Liver (tissue), 9 donors: ENCODE measurements around the gene KIAA1755. TPM values are rescaled to one million over a fixed set of nuclear protein-coding genes. Genes with fewer than 3 reads are reported as not detected.

ENCODE experiments used
- DNase-seq: peaks from one replicate; pipeline ENCODE4 v3.0.0-alpha.2; 2017; ENCODE audit warnings: low spot score
- H3K27ac ChIP-seq, 2 donors: one replicate each; pipeline ENCODE4 v1.7.0; 2013; ENCODE audit warnings: inconsistent platforms in 2 of 2, low read length in 2 of 2, control low read depth in 1 of 2, low read depth in 1 of 2, mild to moderate bottlenecking in 1 of 2
- H3K27me3 ChIP-seq, 4 donors: one replicate each; pipeline versions ENCODE4 v1.6.1 to v1.7.0; 2013; ENCODE audit warnings: low read length in 3 of 4, inconsistent platforms in 1 of 4, mild to moderate bottlenecking in 1 of 4, moderate library complexity in 1 of 4; ENCODE audit not compliant: control insufficient read depth in 4 of 4, insufficient read depth in 4 of 4
- H3K36me3 ChIP-seq, 4 donors: one replicate each; pipeline versions ENCODE4 v1.6.1 to v1.7.0; 2013; ENCODE audit warnings: low read length in 3 of 4, mild to moderate bottlenecking in 3 of 4, low read depth in 1 of 4, moderate library complexity in 1 of 4; ENCODE audit not compliant: control insufficient read depth in 4 of 4, insufficient read depth in 3 of 4
- H3K4me1 ChIP-seq, 4 donors: one replicate each; pipeline versions ENCODE4 v1.6.1 to v1.7.0; 2013; ENCODE audit warnings: low read length in 3 of 4, mild to moderate bottlenecking in 3 of 4, moderate library complexity in 1 of 4; ENCODE audit not compliant: control insufficient read depth in 4 of 4, insufficient read depth in 4 of 4
- H3K4me3 ChIP-seq, 3 donors: one replicate each; pipeline versions ENCODE4 v1.6.1 to v1.7.0; 2013; ENCODE audit warnings: low read length in 3 of 3, control low read depth in 1 of 3, low read depth in 1 of 3, mild to moderate bottlenecking in 1 of 3
- H3K9ac ChIP-seq, 2 donors: one replicate each; pipeline ENCODE4 v1.7.0; 2013; ENCODE audit warnings: low read length in 2 of 2, mild to moderate bottlenecking in 2 of 2, moderate library complexity in 2 of 2, control low read depth in 1 of 2, low read depth in 1 of 2
- H3K9me3 ChIP-seq, 4 donors: one replicate each; pipeline versions ENCODE4 v1.6.1 to v1.7.0; 2013; ENCODE audit warnings: low read length in 3 of 4; ENCODE audit not compliant: control insufficient read depth in 4 of 4
- EGR1 ChIP-seq, 2 donors: IDR thresholded peaks; 2 replicates each; pipeline ENCODE4 v1.6.1; 2016 to 2018; ENCODE audit warnings: antibody characterized with exemption in 2 of 2, low read depth in 2 of 2
- FOXA1 ChIP-seq: IDR thresholded peaks from 2 replicates; pipeline ENCODE4 v1.6.1; 2016; ENCODE audit warnings: antibody characterized with exemption
- FOXA2 ChIP-seq: IDR thresholded peaks from 2 replicates; pipeline ENCODE4 v1.6.1; 2016; ENCODE audit warnings: antibody characterized with exemption
- GABPA ChIP-seq, 2 donors: IDR thresholded peaks in 1 of 2; conservative IDR thresholded peaks in 1 of 2; 2 replicates each; pipeline ENCODE4 v1.6.1; 2016; ENCODE audit warnings: antibody characterized with exemption in 2 of 2, mild to moderate bottlenecking in 1 of 2, moderate library complexity in 1 of 2
- HNF4A ChIP-seq, 2 donors: conservative IDR thresholded peaks; 2 replicates each; pipeline ENCODE4 v1.6.1; 2016; ENCODE audit warnings: antibody characterized with exemption in 2 of 2, mild to moderate bottlenecking in 2 of 2
- HNF4G ChIP-seq: IDR thresholded peaks from 2 replicates; pipeline ENCODE4 v1.6.1; 2016; ENCODE audit warnings: antibody characterized with exemption
- JUND ChIP-seq, 2 donors: IDR thresholded peaks; 2 replicates each; pipeline ENCODE4 v1.6.1; 2016; ENCODE audit warnings: antibody characterized with exemption in 2 of 2
- NR2F2 ChIP-seq: IDR thresholded peaks from 2 replicates; pipeline ENCODE4 v1.6.1; 2016; ENCODE audit warnings: antibody characterized with exemption
- RAD21 ChIP-seq, 2 donors: IDR thresholded peaks; 2 replicates each; pipeline ENCODE4 v1.6.1; 2016; ENCODE audit warnings: antibody characterized with exemption in 2 of 2, mild to moderate bottlenecking in 2 of 2
- RXRA ChIP-seq, 2 donors: IDR thresholded peaks; 2 replicates each; pipeline ENCODE4 v1.6.1; 2017 to 2018; ENCODE audit warnings: antibody characterized with exemption in 2 of 2, mild to moderate bottlenecking in 1 of 2
- SP1 ChIP-seq: IDR thresholded peaks from 2 replicates; pipeline ENCODE4 v1.6.1; 2018; ENCODE audit warnings: antibody characterized with exemption, mild to moderate bottlenecking
- TAF1 ChIP-seq: conservative IDR thresholded peaks from 2 replicates; pipeline ENCODE4 v1.6.1; 2016; ENCODE audit warnings: antibody characterized with exemption, mild to moderate bottlenecking
- YY1 ChIP-seq: IDR thresholded peaks from 2 replicates; pipeline ENCODE4 v1.6.1; 2016; ENCODE audit warnings: antibody characterized with exemption, mild to moderate bottlenecking
- WGBS: extraction: QIAGEN DNeasy Blood & Tissue Kit; methylation state at CpG from one replicate; pipeline ENCODE4 v1.1.7; 2013; 5-methylcytosine and 5-hydroxymethylcytosine counted together
- polyA plus RNA-seq, 2 donors: library from polyadenylated mRNA; stranded (reverse) in 1 of 2; unstranded in 1 of 2; fragments of 200-250 nt in 1 of 2; fragments of >200 nt in 1 of 2; fragmentation: Nextera tagmentation in 1 of 2; extraction: Ambion mirVana in 1 of 2; gene quantifications; one replicate each; pipeline versions ENCODE4 v1.2.1 to v1.2.3, GENCODE V29; 2013 to 2015
- total RNA-seq, 2 donors: library from RNA; depleted of rRNA; stranded (reverse); fragments of >200 nt; gene quantifications; one replicate each; pipeline ENCODE4 v1.2.3, GENCODE V29; 2014
- TF ChIP-seq, protein P1 (sequence below): IDR thresholded peaks from 2 replicates; pipeline ENCODE4 v1.6.1; 2016; ENCODE audit warnings: antibody characterized with exemption
- TF ChIP-seq, protein P2 (sequence below): fragments of 150-350 bp; IDR thresholded peaks from 2 replicates; pipeline ENCODE4 v1.5.1; 2017; ENCODE audit warnings: improper control_type of control experiment, low read depth, low read length; ENCODE audit not compliant: missing input control
- TF ChIP-seq, protein P3 (sequence below): IDR thresholded peaks from 2 replicates; pipeline ENCODE4 v1.6.1; 2016; ENCODE audit warnings: antibody characterized with exemption
- TF ChIP-seq, protein P4 (sequence below): IDR thresholded peaks from 2 replicates; pipeline ENCODE4 v1.6.1; 2016; ENCODE audit warnings: antibody characterized with exemption
- donor health status: healthy.
- donor health status: healthy.
- donor health status: healthy.
- donor health status: healthy.
- donor health status: healthy.

Gene KIAA1755
- total and polyA plus RNA-seq, 4 donors, result 0.09 to 1.4 (median 0.81) TPM

DNA sequence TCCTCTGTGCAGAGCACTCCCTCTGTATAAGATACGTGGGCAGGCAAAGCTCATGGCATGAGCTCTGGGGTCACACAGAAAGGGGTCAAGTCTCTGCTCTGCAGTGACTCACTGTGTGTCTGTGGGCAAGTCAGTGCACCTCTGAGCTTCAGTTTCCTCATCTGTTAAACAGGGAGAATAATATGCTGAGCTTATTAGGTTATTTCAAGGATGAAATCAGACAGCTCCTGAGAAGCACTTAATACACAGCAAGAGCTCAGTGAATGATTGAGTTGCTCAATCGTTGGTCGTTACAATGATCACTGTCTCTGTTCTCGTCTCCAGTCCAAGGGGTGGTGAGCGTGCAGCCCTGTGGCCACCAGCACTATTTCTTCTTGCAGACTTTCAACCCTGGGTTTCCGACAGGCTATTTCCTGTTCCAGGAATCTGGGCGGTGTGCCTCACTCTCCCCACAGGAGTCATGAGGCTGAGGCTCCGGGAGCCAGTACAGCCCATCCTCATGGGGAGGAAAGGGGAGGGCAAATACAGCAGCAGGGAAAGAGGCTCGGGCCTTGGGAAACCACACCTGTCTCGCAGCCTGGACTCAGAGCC lies 28.9 kb downstream of the KIAA1755 start (continued):
- TF ChIP-seq FOXA2, result no peak
- no peak for TF ChIP-seq SP1
- no peak for TF ChIP-seq EGR1 (IDR thresholded peaks at IDR 0.05; ENCODE audit: low read depth in 2 of 2)
- TF ChIP-seq, protein P1, sequence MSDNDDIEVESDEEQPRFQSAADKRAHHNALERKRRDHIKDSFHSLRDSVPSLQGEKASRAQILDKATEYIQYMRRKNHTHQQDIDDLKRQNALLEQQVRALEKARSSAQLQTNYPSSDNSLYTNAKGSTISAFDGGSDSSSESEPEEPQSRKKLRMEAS, result no peak
- no peak for TF ChIP-seq RXRA (IDR thresholded peaks at IDR 0.05)

DNA sequence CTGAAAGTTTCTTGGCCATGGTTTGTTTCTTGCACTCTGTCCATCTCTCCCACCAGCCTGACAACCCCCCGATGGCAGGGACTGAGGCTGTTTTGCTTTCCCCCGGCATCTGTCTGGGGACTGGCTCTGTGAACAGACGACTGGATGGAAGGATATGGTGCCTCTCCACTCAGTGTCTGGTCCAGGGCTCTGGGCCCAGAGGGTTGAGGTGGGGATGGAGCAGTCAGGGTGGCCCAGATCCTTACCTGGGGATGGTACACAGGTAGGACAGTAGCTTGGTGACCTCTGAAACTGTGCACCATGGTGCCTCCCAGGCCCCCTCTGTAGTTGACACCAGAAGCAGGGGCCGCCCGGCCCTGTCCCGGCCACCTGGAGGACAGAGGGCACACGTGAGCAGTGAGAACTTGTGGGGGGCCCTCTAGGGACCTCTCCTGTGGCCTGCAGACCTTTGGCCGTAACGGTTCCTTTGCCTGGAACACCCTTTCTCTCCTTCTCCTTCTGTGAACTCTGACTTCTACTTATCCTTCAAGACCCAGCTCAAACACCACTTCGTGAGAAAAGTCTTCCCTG lies 29.5 kb downstream of the KIAA1755 start:
- no peak overlapping the region for H3K9ac ChIP-seq
- no peak overlapping the region for H3K27ac ChIP-seq
- DNase-seq, result no peak
- H3K36me3 ChIP-seq, result no peaks in the 10 kb centered on the region
- H3K4me1 ChIP-seq, result no peaks in the 10 kb centered on the region
- WGBS, result 87% methylated on average over 10 of the region's 10 CpGs
- TF ChIP-seq JUND (IDR thresholded peaks at IDR 0.05) (no peak), HNF4A (conservative IDR thresholded peaks at IDR 0.05) (no peak), SP1 (no peak), HNF4G (no peak), RAD21 (IDR thresholded peaks at IDR 0.05) (no peak), TAF1 (no peak), FOXA1 (no peak), EGR1 (IDR thresholded peaks at IDR 0.05; ENCODE audit: low read depth in 2 of 2) (no peak), FOXA2 (no peak), RXRA (IDR thresholded peaks at IDR 0.05) (no peak)
- TF ChIP-seq, protein P2, sequence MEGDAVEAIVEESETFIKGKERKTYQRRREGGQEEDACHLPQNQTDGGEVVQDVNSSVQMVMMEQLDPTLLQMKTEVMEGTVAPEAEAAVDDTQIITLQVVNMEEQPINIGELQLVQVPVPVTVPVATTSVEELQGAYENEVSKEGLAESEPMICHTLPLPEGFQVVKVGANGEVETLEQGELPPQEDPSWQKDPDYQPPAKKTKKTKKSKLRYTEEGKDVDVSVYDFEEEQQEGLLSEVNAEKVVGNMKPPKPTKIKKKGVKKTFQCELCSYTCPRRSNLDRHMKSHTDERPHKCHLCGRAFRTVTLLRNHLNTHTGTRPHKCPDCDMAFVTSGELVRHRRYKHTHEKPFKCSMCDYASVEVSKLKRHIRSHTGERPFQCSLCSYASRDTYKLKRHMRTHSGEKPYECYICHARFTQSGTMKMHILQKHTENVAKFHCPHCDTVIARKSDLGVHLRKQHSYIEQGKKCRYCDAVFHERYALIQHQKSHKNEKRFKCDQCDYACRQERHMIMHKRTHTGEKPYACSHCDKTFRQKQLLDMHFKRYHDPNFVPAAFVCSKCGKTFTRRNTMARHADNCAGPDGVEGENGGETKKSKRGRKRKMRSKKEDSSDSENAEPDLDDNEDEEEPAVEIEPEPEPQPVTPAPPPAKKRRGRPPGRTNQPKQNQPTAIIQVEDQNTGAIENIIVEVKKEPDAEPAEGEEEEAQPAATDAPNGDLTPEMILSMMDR, result no peak
- TF ChIP-seq, protein P1, result no peak
- H3K9me3 ChIP-seq, result no peaks in the 10 kb centered on the region
- H3K4me3 ChIP-seq, result no peak overlapping the region
- no peaks in the 10 kb centered on the region for H3K27me3 ChIP-seq

DNA sequence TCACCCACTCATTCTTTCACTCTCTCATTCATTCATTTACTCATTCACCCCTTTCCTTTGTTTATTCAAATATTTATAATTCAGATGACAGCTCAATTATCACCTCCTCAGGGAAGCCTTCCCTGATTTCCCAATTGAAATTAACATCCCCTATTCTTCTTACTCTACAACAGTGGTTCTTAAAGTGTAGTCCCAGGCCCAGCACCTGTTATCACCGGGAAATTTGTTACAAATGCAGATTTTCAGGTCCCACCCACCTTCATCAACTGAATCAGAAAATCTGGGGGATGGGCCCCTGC lies 30.3 kb downstream of the KIAA1755 start:
- no peaks in the 10 kb centered on the region for H3K4me1 ChIP-seq
- TF ChIP-seq, protein P2, result no peak
- TF ChIP-seq, protein P1, result no peak
- no peak for TF ChIP-seq EGR1 (IDR thresholded peaks at IDR 0.05; ENCODE audit: low read depth in 2 of 2)
- no peak for TF ChIP-seq HNF4G
- no peak for TF ChIP-seq YY1
- no peak for TF ChIP-seq NR2F2
- TF ChIP-seq, protein P3, sequence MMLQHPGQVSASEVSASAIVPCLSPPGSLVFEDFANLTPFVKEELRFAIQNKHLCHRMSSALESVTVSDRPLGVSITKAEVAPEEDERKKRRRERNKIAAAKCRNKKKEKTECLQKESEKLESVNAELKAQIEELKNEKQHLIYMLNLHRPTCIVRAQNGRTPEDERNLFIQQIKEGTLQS, result no peak
- no peak for TF ChIP-seq FOXA1
- TF ChIP-seq SP1, result no peak
- no peak for TF ChIP-seq JUND (IDR thresholded peaks at IDR 0.05)
- no peak for TF ChIP-seq RXRA (IDR thresholded peaks at IDR 0.05)
- TF ChIP-seq GABPA (IDR thresholded peaks at IDR 0.05 in 1 of 2, conservative IDR thresholded peaks at IDR 0.05 in 1 of 2), result no peak
- TF ChIP-seq, protein P4, sequence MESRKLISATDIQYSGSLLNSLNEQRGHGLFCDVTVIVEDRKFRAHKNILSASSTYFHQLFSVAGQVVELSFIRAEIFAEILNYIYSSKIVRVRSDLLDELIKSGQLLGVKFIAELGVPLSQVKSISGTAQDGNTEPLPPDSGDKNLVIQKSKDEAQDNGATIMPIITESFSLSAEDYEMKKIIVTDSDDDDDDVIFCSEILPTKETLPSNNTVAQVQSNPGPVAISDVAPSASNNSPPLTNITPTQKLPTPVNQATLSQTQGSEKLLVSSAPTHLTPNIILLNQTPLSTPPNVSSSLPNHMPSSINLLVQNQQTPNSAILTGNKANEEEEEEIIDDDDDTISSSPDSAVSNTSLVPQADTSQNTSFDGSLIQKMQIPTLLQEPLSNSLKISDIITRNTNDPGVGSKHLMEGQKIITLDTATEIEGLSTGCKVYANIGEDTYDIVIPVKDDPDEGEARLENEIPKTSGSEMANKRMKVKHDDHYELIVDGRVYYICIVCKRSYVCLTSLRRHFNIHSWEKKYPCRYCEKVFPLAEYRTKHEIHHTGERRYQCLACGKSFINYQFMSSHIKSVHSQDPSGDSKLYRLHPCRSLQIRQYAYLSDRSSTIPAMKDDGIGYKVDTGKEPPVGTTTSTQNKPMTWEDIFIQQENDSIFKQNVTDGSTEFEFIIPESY, result no peak
- TF ChIP-seq RAD21 (IDR thresholded peaks at IDR 0.05), result no peak
- TF ChIP-seq HNF4A (conservative IDR thresholded peaks at IDR 0.05), result no peak
- TF ChIP-seq TAF1, result no peak
- no peak for TF ChIP-seq FOXA2
- no peak overlapping the region for H3K9ac ChIP-seq
- no peak for DNase-seq
- no peaks in the 10 kb centered on the region for H3K27me3 ChIP-seq
- no peaks in the 10 kb centered on the region for H3K36me3 ChIP-seq
- H3K27ac ChIP-seq, result no peak overlapping the region
- H3K4me3 ChIP-seq, result no peak overlapping the region
- 83% methylated on average over 1 of the region's 1 CpG for WGBS
- H3K9me3 ChIP-seq, result no peaks in the 10 kb centered on the region
